ENCODE results near the gene NRSN1.

NRSN1 gene

DNA sequence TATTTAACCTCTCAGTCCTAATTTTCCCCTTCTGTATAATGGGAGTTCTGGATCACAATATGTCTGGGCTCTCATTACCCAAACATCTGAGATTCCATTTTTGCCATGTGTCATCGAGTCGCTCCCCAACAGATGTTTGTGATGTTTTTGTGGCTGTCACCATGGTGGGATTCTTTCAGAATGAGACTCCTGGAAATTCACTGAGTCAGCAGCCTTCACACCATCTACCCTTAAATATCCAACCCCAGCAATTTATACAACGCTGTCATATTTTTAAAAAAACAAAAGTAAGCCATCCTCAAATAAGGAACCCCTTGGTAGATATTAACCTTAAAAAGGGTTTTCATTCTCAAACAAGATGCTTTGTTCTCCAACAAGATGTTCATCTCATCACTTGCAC lies 20.9 kb downstream of the NRSN1 start:
- in situ Hi-C loops (cut with HindIII; ENCODE audit: low sequenced_read_pairs), result no loop called here
- TF ChIP-seq, protein P1, sequence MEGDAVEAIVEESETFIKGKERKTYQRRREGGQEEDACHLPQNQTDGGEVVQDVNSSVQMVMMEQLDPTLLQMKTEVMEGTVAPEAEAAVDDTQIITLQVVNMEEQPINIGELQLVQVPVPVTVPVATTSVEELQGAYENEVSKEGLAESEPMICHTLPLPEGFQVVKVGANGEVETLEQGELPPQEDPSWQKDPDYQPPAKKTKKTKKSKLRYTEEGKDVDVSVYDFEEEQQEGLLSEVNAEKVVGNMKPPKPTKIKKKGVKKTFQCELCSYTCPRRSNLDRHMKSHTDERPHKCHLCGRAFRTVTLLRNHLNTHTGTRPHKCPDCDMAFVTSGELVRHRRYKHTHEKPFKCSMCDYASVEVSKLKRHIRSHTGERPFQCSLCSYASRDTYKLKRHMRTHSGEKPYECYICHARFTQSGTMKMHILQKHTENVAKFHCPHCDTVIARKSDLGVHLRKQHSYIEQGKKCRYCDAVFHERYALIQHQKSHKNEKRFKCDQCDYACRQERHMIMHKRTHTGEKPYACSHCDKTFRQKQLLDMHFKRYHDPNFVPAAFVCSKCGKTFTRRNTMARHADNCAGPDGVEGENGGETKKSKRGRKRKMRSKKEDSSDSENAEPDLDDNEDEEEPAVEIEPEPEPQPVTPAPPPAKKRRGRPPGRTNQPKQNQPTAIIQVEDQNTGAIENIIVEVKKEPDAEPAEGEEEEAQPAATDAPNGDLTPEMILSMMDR (IDR thresholded peaks at IDR 0.05; ENCODE audit: low read depth, low read length), result no peak
- DNase-seq (ENCODE audit: low read depth, low spot score), result no peak
- H3K4me3 ChIP-seq (ENCODE audit: low read depth, low read length), result no peak overlapping the region

DNA sequence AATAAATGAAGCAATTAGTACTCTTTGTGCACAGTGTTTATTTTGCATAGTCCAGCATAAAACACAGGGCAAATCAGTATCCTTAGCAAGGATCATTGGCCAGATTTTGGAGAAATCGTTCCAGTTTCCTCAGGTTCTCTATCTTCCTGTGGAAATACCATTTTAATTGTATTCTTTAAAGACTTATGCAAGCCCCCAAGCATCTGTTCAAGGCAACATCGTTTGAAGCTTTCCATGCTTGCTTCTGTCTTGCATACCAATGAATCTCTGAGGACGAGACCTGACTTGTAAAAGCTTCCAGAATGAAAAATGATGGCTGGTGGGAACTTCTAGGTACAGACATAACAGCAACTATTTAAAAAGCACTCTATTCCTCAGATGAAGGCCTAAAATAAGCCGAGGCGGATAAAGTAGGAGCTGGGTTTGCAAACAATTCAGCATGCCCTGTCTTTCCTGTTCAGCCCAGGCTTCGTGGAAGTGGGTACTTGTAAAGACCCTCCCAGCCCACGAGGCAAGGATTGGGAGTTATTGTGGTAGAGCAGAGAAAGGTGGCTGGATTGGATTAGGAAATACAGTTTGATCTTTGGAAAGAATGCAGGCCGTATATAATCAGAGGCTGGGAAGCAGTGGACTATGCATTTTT lies 21.6 kb downstream of the NRSN1 start:
- TF ChIP-seq, protein P1 (IDR thresholded peaks at IDR 0.05; ENCODE audit: low read depth, low read length), result no peak
- DNase-seq (ENCODE audit: low read depth, low spot score), result no peak
- in situ Hi-C loops (cut with HindIII; ENCODE audit: low sequenced_read_pairs), result no loop called here
- H3K4me3 ChIP-seq (ENCODE audit: low read depth, low read length), result no peak overlapping the region

DNA sequence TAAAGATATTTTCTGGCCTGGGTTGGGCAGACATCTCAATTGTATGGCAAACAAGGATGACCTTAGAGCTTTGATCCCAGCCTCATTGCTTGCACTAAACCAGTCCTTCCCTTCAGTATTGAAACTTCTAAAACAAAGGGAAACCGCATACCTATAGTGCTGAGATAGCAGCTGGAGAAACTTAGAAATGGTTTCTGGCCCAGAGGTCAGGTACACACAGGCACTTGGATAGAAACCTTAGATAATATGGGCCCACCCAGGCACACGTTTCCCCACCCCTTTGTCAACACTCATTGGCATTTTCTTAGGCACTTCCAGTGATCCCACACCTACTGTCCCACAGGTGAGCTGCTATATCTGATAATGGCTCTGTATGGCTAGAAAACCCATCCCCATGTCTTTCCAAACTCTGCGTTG lies 22.1 kb downstream of the NRSN1 start:
- H3K4me3 ChIP-seq (ENCODE audit: low read depth, low read length), result no peak overlapping the region
- in situ Hi-C loops (cut with HindIII; ENCODE audit: low sequenced_read_pairs), result no loop called here
- TF ChIP-seq, protein P1 (IDR thresholded peaks at IDR 0.05; ENCODE audit: low read depth, low read length), result no peak
- DNase-seq (ENCODE audit: low read depth, low spot score), result no peak

DNA sequence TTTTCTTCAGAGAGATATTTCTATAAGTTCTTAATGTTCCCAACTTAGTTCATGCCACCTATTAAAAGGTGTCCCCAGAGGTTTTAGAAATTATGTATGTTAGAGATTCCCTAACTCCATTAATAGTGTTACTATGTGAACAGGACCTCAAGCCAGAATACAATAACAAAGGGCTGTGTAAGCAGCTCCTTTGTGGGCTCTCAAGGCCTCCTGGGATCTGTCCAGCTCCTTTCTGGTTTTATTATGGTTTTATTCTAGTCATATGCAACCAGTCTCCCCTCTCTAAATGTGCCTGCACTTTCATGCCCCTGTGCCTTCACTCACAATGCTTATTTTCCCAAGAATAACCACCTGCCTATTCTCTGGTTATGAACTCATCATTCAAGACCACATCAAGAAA lies 22.7 kb downstream of the NRSN1 start:
- TF ChIP-seq, protein P1 (IDR thresholded peaks at IDR 0.05; ENCODE audit: low read depth, low read length), result no peak
- no peak overlapping the region for H3K4me3 ChIP-seq (ENCODE audit: low read depth, low read length)
- no peak for DNase-seq (ENCODE audit: low read depth, low spot score)
- in situ Hi-C loops (cut with HindIII; ENCODE audit: low sequenced_read_pairs), result no loop called here

DNA sequence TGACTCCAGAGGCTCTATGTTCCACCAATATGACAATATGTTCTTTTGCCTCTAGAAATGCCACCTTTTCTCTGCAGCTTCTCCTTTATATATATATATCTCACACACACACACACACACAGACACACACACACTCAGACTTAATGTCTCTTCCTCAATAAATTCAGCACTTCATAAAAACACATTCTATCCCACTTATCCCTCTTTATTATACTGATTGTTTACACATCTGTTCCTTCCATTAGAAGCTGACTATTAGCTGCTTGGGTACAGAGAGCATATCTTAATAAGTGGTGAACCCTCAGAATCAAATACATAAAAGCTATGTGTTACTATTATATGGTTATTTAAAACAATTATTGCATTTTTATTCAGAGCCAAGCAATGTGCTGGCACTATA lies 23.3 kb downstream of the NRSN1 start:
- TF ChIP-seq, protein P1 (IDR thresholded peaks at IDR 0.05; ENCODE audit: low read depth, low read length), result no peak
- no peak for DNase-seq (ENCODE audit: low read depth, low spot score)
- in situ Hi-C loops (cut with HindIII; ENCODE audit: low sequenced_read_pairs), result no loop called here
- no peak overlapping the region for H3K4me3 ChIP-seq (ENCODE audit: low read depth, low read length)

DNA sequence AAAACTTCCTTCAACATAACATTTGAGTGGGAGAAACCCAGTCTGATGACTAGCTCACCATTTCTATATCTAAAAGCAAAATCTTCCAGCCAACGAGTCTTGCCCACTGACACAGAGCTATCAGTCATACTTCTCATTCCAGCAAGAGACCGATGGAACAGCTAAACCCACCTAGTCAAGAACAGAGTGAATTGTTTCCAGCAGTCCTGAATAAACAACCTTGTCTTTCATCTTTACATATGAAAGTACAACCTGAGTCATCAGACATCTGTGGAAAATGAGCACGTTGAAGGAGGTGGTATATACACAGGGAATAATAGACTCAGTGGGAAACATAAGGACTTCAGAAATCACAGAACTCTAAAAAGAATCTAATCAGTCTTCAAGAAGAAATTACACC lies 23.8 kb downstream of the NRSN1 start:
- in situ Hi-C loops (cut with HindIII; ENCODE audit: low sequenced_read_pairs), result no loop called here
- TF ChIP-seq, protein P1 (IDR thresholded peaks at IDR 0.05; ENCODE audit: low read depth, low read length), result no peak
- no peak for DNase-seq (ENCODE audit: low read depth, low spot score)
- H3K4me3 ChIP-seq (ENCODE audit: low read depth, low read length), result no peak overlapping the region

Data from astrocyte of the spinal cord (primary cell).